Suppressor macrophage (primary cell): ENCODE data around the gene BPTF.
A peak's percentile ranks its signal among the peaks of the same experiment; 100 is the strongest.
"Not testable (repeated sequence)": the region's sequence is repeated elsewhere in the genome, so short reads cannot be mapped to it uniquely, and the experiment has no call there.

ENCODE experiments used
- DNase-seq, 4 experiments: peaks; one replicate each; pipeline ENCODE4 v3.0.0-alpha.2; 2020 to 2022

BPTF gene

GRCh38 chr17:67980456-67980855 lies 155.2 kb downstream of the BPTF start:
- no peak for DNase-seq

- not testable (repeated sequence) for DNase-seq
Observed at GRCh38 chr17:67980883-67981282, 155.6 kb downstream of the BPTF start.

DNA sequence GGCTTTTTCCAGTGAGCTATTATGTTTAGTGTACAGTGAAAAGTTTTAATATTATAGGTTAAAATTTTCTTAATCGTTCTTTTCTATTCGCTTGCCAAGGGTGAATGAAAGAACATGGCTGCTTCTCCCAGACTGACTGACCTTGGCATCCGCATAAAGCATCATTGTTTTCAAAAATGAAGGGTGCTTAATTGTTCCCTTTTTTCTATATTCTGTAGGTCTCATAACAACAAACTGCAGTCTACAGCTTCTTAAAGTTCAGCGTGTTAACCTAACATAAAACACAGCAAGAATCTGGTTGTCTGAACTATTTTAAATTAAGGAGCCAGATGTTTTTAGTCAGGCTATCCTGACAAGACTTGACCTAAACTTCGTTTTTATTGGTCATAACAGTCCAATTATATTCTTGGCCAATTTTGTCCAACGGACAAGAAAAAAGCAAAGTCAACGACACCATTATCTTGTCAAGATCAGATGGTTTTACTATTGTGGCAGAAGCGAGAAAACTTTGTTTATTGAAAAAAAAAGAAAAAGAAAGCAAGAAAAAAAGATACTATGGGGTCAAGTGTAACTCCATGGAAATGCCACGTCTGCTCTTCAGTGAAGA lies 156.8 kb downstream of the BPTF start:
- DNase-seq = no peak

DNA sequence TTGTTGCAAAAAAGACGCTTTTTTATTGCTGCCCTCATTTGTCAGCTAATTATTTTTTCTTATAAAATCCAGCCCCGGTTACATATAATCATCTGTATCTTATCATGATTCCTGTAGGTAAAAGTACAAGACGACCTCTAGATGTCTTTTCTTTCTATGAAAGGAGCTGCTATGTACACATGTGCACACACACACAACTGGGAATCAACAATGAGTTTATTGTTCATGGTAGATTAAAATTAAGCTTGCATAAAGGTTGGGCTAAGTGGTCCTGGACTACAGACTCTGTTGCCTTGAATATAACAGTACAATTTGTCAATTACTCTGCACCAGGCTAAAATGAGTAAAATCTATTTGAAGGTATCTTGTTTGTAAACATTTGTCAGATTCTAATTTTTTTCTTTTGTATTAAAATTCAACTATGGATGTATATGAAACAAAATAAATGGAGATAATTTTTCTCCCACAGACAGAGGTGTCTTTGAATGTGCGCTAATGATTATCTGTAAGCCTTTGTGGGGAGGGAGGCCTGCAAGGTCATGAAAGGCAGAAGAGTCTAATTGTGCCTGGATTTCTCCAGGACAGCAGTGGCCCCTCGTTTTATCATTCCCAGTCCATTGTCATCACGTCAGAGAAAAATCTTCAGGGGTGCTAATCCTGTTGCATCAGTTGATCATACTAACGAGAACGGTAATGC lies 157.5 kb downstream of the BPTF start:
- no peak for DNase-seq

DNA sequence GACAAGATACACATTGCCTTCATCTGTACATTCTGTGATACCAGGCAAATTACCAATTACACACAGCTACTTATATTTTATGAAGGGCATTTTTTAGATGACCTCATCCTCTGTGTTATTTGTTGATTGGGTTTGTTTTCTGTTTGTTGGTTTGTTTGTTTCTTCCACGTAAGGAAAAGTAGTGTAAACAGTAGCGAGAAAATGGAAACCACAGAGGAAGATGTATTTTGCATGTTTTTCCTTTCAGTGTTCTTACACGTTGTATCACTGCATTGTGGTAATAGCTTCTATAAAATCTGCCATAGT lies 158.0 kb downstream of the BPTF start:
- no peak for DNase-seq

- no peak for DNase-seq
Observed at GRCh38 chr17:67990909-67991308, 165.6 kb downstream of the BPTF start.

DNA sequence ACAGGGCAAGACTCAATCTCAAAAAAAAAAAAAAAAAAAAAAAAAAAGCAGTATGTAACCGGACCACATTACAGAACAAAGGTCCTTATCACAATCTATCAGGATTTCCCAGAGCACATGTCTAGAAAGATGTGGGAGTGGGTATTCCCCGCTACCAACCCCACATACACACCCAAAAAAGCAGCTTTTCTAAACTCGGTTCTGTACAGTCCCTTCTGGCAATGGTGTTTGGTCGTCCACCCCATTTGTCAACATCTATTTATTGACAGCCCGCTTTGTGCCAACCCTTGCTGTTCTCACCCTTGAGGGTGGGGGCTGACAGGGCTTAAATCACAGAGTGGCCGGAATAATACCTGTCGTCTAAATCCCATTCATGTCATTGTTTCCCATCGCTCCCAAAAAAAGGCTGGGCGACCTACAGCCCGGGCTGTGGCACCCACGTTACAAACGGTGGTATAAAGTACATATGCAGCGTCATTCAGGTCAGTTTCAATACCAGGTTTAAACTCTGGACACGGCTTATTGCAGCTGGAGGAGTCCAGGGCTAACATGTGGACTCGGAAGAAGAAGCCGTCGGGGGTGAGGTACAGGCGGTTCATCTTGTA lies 167.3 kb downstream of the BPTF start:
- peak in 2 of 4 experiments; percentile 29 to 35 for DNase-seq

DNA sequence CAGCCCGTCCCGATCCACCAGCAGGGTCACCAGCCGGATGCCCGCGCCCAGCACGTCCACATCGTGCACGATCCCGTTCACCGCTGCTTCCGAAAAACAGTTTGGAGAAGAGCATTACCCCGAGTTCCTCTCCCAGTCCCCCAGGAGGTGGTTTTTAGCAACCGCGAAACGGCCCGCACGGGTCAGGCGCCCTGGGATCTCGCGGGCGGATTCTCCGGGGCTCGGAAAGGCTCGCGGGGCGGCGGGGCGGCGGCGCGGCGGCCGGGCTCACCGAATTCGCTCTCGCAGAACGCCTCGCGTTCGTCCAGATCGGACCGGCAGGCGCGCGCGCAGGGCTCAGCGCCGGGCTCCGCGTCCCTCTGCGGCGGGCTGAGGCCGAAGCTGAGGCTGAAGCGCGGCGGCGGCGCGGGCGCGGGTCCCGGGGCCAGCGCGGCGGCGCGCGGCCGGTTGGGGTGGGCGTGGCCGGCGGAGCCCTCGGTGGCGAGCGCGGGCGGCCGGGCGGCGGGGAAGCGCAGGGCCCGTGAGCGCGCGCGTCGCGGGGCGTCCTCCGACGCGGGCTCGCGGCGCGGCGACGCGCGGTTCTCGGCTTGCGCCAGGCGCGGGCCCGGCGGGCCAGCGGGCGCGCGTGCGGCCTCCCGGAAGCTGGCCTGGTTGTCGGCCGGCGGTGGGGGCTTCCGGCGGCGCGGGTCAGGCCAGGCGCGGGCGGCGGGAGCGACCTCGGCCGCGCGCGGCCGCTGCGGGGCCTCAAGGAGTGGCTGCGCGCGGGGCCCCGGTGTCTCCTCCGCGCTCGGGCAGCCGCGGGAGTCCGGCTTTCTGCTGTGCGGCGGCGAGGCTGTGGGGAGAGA lies 168.1 kb downstream of the BPTF start:
- peak; percentile 95 to 99 (median 97) for DNase-seq

GRCh38 chr17:67993998-67994361 lies 168.7 kb downstream of the BPTF start:
- DNase-seq = no peak

DNA sequence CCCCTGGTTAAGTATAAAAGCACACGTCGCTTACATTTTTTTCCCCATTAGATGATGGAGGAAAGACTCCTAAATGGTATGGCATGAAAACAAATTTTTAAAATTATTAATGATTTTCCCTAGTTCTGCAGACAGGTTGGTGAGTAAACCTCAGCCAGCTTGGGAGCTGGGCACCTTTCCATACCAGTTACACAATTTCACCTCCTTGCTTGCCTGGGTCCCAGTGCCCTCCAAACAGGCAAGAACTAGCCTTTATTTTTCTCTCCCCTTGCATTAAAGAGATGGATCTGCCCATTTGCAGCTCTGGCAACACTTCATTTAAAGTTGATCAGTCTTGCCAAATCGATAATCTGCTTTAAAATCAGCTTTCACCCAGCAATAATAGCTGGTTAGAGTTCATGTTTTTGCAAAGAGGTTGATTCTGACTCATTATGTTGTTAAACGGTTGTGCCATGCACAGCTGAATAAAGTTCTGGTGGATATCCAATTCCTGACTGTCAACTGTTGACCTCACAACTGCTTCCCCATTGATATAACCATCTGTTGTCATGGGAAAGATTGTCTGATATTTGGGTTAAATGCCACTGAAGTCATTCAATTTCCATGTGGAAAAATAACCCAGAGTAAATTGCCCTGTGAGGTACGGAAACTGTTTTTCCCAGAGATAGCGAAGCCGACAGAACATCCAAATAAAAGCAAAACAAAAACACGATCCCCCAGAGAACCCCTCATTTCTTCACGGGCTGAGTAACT lies 169.7 kb downstream of the BPTF start:
- peak; percentile 34 to 78 (median 54) for DNase-seq

DNA sequence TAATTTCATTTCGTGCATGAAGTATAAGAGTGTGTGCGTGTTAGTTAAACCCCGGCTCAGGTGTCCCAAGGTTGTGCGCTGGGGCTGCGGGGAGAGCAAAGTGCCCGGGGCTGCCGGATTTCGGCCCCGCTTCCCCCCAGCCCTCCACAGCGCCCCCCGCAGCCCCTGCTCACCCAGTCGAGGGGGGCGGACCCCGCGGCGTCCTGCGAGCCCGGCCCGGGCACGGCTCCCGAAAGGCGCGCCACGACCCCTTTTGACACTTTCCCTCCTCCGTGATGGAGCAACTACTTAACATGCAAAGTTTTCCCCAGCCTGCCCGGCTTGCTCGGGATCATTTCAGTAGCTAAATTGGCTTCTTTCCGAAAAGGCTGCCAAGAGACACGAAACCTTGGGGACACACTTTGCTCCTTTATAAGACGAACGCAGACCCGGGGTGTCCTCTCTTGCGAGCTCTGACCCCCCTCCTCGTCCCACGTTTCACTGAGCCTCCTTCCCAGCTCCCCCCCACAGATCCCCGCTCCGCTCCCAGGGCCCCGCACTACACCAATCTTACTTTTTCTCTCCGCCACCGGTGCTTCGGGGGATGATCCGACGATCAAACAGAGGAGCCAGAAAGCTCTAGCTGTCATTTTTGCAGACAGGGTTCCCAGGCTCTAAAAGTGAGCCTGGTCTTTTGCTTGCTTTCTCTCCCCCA lies 170.4 kb downstream of the BPTF start:
- DNase-seq = peak in 3 of 4 experiments; percentile 4 to 33 (median 16)

DNA sequence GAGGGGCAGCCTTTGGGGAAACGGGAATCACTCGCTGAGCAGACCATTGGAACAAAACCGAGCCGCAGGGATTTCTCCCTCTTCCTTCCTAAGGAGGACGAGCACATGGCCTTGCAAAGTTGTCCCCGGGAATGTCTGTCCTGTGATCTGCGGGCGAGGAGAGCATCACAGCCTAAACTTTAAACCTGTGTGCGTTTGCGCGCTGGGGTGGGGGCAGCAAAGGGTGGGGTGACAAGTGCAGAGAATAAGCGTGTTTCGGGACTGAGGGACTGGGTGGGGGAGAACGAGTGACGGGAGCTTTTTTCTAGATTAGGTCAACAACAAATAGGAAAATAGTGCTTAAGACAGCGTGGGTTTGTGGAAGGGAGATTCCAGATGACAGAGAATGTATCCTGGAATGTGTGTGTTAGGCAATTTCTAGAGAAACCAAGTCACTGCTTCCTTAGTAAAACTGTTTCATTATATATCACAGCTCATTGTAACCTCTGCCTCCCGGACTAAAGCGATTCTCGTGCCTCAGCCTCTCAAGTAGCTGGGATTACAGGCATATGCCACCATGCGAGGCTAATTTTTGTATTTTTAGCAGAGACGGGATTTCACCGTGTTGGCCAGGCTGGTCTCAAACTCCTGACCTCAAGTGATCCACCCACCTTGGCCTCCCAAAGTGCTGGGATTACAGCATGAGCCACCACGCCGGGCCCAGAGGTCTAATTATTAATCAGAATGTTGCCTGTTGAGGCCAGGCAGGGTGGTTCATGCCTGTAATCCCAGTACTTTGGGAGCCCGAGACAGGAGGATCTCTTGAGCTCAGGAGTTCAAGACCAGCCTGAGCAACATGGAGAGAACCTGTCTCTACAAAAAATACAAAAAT lies 171.2 kb downstream of the BPTF start, which contains the start of gene C17orf58:
TSS of gene C17orf58 (minus strand) at position 169 of the 871 bp plus-strand sequence. CDS start 271 bp downstream, outside the sequence.
- peak; percentile 19 to 57 (median 30) for DNase-seq

DNA sequence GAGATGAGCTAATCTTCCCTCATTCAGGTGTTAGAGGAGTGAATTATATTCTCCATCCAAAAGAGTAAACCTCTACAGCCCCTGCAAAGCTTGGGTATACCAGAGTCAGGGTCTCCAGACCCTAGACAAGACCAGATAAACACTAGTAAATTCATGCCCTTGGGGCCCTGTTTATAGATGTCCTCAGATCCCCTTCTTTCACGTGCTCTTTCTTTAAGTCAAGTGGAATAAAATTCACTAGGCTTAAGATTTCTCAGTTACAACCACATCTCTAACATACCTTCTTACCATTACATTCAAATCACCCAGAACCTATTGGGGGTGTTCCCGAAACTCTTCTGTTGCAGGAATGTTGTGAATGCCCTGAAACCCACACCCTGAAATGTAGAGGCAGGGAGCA lies 173.2 kb downstream of the BPTF start:
- no peak for DNase-seq

DNA sequence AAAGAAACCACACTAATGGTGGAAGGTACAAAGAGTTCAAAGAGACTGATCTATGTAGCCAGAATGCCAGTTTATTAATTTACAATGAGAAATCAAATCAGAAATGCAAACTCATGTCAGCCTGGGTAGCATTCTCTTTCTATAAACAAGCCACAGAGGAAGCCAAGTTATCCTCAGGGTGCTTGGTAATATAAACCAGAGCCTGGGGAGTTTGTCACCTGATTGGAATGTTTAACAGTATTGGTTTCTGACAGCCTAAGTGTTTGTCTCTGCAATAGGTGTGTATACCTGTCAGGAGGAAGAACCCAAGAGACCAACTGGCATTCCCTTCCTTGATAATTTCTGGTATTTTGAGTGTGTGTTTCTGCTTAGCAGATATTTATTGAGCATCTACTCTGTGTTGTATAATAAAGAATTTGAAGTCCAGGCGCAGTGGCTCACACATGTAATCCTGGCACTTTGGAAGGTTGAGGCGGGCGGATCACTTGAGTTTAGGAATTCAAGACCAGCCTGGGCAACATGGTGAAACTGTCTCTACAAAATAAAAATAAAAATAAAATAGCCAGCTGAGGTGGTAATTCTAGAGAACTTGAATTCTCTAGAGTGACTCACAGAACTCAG lies 174.1 kb downstream of the BPTF start:
- DNase-seq = no peak

- DNase-seq = no peak
Observed at GRCh38 chr17:68004201-68004600, 178.9 kb downstream of the BPTF start.

- DNase-seq = no peak
Observed at GRCh38 chr17:68006797-68007196, 181.5 kb downstream of the BPTF start.

DNA sequence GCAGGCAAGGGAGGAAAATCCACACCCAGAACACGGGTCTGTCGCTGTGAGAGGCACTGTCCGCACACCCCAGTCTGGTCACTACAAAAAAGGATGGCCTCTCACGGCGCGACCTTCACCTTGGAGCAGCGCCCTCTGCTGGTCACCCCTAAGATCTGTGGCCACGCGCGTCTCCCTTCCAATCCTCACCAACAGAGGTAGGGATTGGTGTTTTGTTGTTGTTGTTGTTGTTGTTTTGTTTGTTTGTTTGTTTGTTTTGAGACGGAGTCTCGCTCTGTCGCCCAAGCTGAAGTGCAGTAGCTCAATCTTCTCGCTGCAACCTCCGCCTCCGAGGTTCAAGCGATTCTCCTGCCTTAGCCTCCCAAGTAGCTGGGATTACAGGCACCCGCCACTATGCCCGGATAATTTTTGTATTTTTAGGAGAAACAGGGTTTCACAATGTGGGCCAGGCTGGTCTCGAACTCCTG lies 185.9 kb downstream of the BPTF start:
- peak; percentile 72 to 87 (median 83) for DNase-seq

GRCh38 chr17:68013385-68013784 lies 188.1 kb downstream of the BPTF start:
- DNase-seq = no peak

DNA sequence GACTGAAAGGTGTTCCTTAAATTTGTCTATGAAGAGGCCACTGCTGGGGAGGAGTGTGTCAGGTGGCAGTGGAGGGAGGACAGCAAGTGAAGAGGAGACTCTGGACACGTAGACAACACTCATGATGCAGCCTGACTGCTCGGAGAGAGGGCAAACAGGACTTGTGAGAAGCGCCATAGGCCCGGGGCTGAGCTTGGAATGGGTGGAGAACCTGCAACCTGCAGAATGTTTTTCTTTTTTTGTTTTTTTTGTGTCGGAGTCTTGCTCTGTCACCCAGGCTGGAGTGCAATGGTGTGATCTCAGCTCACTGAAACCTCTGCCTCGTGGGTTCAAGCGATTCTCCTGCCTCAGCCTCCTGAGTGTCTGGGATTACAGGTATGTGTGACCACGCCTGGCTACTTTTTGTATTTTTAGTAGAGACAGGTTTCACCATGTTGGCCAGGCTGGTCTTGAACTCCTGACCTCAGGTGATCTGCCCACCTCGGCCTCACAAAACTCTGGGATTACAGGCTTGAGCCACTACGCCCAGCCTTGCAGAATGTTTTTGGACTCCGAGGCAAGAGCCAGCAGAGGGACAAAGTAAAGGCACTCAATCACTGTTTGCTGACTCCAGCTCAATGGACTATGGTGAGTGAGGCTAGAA lies 189.9 kb downstream of the BPTF start:
- DNase-seq = no peak

GRCh38 chr17:68016838-68017237 lies 191.5 kb downstream of the BPTF start:
- no peak for DNase-seq
